Measurements from ENCODE around the gene FBXO31. TPM values are rescaled to one million over a fixed set of nuclear protein-coding genes. Genes with fewer than 3 reads are reported as not detected.

The FBXO31 gene
- total RNA-seq, 1 donor from 2014 or later, result 66.9 TPM

DNA sequence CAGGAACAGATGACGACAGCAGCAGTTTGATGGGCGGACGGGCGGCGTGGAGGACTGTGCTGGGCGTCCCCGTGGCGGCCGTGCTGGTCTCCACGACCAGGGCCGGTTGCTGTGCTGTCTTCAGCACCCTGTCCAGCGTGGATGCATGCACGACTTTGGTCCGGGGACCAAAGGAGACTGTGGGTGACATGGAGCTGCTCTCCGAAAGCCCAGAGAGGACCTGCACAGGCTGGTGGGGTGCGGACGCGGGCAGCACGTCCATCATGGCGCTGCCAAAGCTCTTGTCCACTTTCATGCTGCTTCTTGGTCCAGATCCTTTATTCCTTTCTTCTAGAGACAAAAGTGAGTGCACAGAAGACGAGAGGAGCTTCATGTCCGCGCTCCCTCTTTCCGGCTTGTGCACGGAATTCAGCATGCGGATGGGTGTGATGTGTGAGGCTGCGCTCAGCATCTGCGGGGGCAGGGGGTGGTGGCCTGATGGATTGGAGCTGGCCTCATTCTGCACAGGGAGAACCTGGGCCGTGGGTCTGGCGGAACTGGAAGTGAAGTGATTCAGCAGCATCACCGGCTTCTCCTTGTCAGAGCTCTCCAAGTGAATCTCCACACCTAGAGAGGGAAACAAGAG lies 28.9 kb upstream of the FBXO31 start:
- peak; percentile 62 for DNase-seq (ENCODE audit: low spot score)

DNA sequence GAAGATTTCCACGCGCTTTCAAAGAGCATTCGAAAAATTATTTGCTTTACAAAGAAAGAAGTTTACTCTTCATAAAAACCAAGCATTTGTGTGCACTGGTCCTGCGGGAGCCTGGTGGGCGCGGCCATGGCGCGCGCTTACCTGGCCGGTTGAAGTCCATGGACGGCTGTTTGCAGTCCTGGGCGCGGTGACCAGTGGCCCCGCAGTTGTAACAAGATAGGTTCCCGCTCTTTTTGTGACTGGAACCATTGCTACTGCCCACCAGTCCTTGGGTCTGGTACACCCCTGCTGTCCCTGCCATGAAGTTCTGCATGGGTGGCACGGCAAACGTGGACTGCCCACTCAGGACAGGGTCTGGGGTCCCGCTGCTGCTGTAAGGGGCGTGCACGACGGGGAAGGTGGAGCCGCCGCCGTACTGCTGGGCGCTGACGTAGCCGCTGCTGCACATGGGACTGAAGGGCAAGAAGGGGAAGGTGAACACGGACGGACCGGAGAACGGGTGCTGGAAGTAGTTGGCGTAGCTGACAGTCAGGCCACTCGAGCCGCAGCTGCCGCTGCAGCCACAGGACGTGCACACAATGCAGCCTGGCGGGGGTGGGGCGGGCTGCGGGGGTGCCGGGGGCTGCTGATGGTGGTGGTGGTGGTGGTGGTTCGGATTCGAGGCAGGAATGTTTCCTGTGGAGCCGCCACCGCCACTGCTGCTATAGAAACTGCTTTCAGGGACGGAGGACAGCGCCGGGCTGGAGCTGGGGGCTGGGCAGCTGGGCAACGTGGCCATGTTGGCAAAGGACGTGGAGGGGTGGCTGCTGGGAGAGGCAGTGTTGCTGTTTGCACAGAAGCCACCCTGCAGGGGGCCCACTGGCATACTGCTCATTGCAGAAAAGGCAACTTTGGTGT lies 28.0 kb upstream of the FBXO31 start:
- peak; percentile 88 for DNase-seq (ENCODE audit: low spot score)

- DNase-seq (ENCODE audit: low spot score), result peak; percentile 62
These were observed 27.4 kb upstream of the FBXO31 start for GRCh38 chr16:87410968-87411367.

DNA sequence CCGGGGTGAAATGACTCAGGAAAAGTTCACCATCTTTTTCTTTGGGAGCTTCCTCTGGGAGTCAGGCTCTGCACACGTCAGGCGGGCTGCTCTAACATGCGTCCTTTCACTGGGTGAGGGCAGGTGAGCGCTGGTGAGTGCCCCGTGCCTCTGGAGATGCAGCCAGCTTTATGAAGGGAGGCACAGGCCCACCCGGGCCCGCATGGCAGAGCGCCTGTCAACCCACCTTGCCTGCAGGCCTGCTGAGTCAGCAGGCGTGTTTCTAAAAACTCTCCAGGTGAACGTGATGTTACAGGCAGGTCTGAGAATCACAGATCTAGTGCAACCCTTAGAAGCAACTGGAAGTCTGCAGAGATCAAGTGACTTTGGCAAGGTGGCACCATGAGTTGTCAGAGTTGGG lies 27.0 kb upstream of the FBXO31 start:
- DNase-seq (ENCODE audit: low spot score), result peak; percentile 49

GRCh38 chr16:87409781-87410180 lies 26.2 kb upstream of the FBXO31 start:
- DNase-seq (ENCODE audit: low spot score), result peak; percentile 59

GRCh38 chr16:87409153-87409552 lies 25.6 kb upstream of the FBXO31 start:
- peak; percentile 82 for DNase-seq (ENCODE audit: low spot score)

DNA sequence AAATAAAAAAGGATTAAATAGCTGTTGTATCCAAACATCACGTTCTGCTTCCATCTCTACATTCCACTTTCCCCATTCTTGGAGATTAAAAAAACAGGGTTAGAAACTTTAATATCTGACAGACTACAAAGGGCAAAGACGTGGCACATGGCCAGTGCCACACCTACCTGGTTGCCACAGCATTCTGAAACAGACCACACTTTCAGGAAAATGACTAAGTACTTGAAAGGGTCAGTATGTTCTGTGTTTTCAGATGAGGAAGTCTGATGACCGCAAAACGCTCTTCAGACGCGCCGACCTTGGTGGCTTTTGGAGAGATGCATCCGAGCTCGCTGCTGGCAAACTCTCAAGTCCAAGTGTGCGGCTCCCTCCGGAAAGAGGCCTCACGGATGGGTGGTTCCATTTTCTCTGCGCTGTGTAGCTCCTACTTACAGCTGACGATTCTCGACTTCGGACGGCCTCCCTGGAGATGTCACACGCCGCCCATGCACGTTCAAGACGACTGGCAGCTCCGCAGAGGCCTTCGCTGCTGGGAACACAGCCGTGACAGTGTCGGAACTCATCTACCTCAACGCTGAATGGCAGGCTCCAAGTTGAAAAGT lies 24.0 kb upstream of the FBXO31 start:
- DNase-seq (ENCODE audit: low spot score), result peak; percentile 88

- DNase-seq (ENCODE audit: low spot score), result peak; percentile 88
These were observed 23.0 kb upstream of the FBXO31 start for GRCh38 chr16:87406495-87407088.

DNA sequence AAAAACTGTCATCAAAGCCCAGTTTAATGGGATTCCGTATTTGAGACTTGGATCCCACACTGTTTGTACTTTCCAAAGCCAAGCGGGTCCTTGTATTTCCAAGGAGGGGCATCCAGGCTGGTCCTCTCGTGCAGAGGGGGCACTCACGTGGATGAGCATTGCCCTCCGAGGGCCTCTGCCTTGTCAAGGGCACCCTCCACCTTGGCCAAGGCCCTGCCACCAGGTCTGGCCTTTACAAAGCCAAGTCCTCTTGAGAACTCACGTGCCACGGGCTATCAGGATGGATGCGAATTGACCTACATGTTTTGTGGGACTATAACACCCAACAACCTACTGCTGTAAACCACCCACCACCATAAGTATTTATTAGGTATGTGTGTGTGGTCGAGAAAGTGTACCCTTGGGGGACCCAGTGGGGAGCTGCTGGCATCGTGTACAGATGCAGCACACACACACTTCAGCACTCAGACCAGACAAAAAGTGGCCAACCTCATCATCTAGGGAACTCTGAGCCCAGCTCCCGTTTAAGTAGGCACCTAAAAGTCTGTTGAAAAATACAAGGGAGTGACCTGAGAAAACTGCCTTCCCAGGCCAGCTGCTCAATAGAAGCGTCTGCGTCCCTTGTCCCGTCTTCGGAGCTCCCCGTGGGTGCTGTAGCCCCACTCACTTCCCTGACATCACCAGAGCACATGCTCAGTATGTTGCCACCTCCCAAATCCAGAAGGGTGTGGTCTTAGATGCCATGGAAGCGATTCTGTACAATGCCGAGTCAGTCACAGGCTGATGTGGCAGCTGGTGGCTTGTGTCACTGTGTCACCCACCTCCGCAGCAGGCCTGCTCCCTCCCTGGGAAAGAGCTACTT lies 21.4 kb upstream of the FBXO31 start:
- DNase-seq (ENCODE audit: low spot score), result peak; percentile 74

DNA sequence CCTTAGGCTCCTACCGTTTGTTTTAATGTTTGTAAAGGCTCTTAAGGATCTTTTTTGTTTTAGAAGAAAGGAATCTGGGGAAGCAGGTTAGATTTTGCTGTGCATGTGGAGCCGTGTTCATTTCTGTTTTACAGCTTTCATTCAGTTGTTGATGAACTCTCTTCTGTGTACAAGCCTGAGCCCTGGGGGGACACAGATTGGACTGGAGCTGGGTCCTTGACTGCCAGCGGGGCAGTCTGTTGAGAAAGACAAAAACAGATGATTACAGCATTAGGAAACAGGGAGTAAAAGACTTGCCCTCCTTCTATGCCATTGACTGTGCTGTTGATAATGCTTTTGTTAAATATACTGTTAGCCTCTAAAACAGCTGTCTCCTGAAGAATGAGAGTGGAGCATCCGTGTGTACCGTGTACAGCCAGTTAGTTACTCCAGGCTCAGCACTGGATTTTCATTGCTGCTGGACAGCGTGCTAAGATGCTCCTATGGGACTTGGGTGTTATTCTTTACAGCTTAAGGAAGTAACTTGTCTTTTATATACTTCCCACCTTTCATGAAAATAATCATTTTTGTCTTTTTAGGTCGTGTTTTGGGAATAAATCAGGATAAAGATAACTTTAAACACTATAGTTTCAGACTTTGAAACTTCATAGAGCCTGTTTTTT lies 11.7 kb upstream of the FBXO31 start:
- DNase-seq (ENCODE audit: low spot score), result no peak

GRCh38 chr16:87393680-87394055 lies 10.1 kb upstream of the FBXO31 start:
- DNase-seq (ENCODE audit: low spot score), result peak; percentile 68

- peak; percentile 90 for DNase-seq (ENCODE audit: low spot score)
These were observed 9.5 kb upstream of the FBXO31 start for GRCh38 chr16:87392821-87393679.

DNA sequence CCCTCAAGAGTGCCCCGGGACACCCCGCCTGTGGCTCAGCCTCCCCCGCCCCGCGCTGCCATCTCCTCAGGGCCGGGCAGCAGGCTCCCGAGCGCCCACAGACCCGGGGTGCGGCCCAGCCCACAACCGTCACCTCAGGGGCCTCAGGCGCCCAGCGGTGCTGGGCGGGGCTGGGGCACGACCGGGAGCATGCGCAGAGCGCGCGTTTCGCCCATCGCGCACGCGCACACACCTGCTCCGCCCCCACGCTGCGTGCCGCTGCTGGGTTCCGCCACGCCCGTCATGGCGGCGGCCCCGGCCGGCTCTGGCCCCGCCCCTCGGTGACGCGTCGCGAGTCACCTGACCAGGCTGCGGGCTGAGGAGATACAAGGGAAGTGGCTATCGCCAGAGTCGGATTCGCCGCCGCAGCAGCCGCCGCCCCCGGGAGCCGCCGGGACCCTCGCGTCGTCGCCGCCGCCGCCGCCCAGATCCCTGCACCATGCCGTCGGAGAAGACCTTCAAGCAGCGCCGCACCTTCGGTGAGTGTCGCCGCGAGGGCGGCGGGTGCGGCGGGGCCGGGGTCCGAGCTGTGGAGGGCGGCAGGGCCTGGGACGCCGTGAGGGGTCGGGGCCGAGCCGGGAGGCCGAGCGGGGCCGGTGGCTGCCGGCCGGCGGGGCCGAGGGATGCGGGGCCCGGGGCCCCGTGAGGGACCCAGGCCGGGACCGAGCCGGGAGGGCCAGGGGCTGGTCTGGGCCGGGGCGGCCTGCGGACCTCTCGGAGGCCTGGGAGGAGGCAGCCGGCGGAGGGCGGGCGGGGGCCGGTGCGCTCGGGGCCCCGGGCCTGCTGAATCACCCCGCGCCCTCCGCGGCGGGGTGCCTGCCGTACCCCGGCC lies 8.6 kb upstream of the FBXO31 start, which contains the start of gene MAP1LC3B:
MAP1LC3B (plus strand) TSS at position 387 of the 871 bp plus-strand sequence; CDS start at position 479, 92 bp downstream.
- peak; percentile 99 for DNase-seq (ENCODE audit: low spot score)

- DNase-seq (ENCODE audit: low spot score), result peak; percentile 93
These were observed 7.9 kb upstream of the FBXO31 start for GRCh38 chr16:87391324-87391949.

DNA sequence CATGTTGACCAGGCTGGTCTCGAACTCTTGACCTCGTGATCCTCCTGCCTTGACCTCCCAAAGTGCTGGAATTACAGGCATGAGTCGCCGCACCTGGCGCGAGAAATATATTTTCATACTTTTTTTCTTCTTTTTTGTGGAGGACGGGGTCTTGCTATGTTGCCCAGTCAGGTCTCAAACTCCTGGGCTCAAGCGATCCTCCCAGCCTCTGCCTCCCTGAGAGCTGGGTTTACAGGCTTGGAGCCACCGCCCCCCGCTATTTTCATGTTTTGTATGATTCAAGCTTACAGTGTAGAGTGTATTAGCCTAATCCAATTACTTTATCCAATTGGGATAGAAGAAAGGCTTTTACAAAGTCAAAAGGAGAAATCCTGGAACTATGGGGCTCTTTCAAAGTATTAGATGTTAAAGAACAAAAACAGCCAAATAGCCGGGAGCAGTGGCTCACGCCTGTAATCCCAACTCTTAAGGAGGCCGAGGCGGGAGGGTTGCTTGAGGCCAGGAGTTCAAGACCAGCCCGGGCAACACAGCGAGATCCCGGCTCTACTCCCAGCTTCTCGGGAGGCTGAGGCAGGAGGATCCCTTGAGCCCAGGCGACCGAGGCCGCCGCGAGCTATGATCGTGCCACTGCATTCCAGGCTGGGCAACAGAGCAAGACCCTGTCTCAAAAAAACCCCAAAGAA lies 7.2 kb upstream of the FBXO31 start:
- DNase-seq (ENCODE audit: low spot score), result peak; percentile 75

GRCh38 chr16:87389914-87390313 lies 6.3 kb upstream of the FBXO31 start:
- DNase-seq (ENCODE audit: low spot score), result peak; percentile 65

GRCh38 chr16:87389245-87389644 lies 5.7 kb upstream of the FBXO31 start:
- no peak for DNase-seq (ENCODE audit: low spot score)

All from mesenteric fat pad (tissue), 1 donor.